Mammary epithelial cell (primary cell): ENCODE measurements around the gene GALNT10.

ENCODE experiments used
- EZH2 ChIP-seq: IDR thresholded peaks from 2 replicates; pipeline ENCODE4 v1.6.1; 2012; ENCODE audit warnings: low read length, inconsistent platforms, borderline replicate concordance
- TF ChIP-seq, protein P1 (sequence below), 2 donors: IDR thresholded peaks in 1 of 2; conservative IDR thresholded peaks in 1 of 2; 2 replicates each; pipeline ENCODE4 v1.5.1; 2011 to 2012; ENCODE audit warnings: inconsistent platforms in 2 of 2, low read length in 2 of 2, mild to moderate bottlenecking in 2 of 2, control low read depth in 1 of 2, low read depth in 1 of 2; ENCODE audit not compliant: insufficient read depth in 1 of 2; ENCODE audit errors: extremely low read depth in 1 of 2

DNA sequence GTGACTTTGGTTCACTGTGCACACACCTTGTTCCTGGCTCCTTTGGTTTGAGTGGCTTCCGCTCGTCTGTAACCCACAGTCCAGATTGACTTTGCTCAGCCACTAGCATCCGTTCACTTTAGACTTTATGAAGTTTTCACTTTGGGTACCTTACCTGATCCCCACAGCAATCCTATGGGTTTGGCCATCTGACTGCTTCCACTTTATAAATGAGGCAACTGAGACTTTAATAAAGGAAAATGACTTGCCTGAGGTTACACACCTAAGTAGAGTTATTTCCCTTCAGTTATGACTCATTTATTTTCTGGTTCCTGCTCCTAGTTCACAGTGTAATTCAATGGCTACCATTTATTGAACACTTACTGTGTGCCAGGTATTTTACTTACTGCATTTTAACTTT lies 161.0 kb downstream of the GALNT10 start:
- TF ChIP-seq, protein P1, sequence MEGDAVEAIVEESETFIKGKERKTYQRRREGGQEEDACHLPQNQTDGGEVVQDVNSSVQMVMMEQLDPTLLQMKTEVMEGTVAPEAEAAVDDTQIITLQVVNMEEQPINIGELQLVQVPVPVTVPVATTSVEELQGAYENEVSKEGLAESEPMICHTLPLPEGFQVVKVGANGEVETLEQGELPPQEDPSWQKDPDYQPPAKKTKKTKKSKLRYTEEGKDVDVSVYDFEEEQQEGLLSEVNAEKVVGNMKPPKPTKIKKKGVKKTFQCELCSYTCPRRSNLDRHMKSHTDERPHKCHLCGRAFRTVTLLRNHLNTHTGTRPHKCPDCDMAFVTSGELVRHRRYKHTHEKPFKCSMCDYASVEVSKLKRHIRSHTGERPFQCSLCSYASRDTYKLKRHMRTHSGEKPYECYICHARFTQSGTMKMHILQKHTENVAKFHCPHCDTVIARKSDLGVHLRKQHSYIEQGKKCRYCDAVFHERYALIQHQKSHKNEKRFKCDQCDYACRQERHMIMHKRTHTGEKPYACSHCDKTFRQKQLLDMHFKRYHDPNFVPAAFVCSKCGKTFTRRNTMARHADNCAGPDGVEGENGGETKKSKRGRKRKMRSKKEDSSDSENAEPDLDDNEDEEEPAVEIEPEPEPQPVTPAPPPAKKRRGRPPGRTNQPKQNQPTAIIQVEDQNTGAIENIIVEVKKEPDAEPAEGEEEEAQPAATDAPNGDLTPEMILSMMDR (conservative IDR thresholded peaks at IDR 0.05 in 1 of 2, IDR thresholded peaks at IDR 0.05 in 1 of 2; ENCODE audit: extremely low read depth in 1 of 2, insufficient read depth in 1 of 2, low read depth in 1 of 2, low read length in 2 of 2), result no peak
- no peak for TF ChIP-seq EZH2
